ENCODE data around the gene NRP2.

Gene NRP2

DNA sequence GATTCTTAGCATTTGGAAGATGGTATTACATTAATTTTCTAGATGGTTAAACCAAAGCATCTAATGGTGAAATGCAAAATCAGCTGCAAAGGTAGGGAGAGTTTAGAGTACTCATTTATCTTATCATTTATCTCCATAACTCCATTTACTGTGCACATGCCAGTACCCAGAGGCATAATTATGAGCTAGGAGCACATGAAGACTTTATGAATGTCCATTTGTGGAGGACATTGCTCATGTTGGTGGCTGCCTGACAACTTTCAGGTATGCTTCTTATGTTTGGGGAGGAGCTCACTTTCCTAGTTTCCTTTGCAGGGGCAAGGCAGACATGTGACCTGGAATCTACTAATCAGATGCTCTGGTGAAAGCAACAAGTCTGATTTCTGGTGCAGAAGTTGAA, 134.0 kb downstream of the NRP2 start:
- DNase-seq: no peak

- DNase-seq: no peak
These were observed 140.3 kb downstream of the NRP2 start for GRCh38 chr2:205822579-205822978.

DNA sequence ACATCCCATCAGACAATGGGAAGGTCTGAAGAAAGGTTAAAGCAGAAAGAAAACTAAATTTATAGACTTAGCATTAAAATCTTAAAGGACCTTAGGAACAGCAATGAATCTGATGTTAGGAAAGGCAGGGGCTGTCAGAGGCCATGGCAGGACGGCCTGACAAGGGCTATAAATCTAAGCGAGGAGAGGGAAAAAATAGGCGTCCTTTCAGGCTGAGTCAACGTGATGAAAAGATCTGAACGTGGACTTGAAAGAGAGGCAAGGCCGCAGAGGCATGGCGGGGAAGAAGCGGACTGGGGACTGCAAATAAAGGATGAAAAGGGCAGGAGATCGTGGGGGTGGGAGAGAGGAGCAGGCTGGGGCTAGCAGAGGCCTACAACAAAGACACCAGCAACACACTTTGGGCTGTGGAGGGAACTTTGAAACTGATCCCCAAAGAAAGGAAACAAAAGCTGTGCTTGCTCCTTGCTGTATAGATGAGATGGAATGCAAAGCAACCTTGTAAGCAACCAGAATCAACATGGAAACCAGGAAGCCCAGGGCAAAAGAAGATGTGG, 145.6 kb downstream of the NRP2 start:
- no peak for DNase-seq

DNA sequence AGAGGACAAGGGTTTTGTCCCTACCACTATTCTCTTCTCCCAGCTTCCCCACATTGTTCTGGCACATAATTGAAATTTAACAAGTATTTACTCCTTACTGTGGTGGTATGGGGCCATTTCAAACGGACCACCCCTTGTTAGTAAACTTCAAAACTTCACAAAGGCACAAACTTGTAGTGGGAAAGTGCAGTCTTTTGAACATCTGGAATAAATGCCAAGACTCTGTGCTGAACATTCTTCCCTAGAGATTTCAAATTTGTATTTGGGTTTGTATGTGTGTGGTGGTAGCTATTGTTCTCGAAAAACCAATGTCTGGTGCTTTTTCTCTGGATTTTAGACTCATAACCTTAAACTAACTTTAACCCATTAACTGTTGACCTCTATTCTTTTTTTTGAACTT, 151.6 kb downstream of the NRP2 start:
- DNase-seq: no peak

DNA sequence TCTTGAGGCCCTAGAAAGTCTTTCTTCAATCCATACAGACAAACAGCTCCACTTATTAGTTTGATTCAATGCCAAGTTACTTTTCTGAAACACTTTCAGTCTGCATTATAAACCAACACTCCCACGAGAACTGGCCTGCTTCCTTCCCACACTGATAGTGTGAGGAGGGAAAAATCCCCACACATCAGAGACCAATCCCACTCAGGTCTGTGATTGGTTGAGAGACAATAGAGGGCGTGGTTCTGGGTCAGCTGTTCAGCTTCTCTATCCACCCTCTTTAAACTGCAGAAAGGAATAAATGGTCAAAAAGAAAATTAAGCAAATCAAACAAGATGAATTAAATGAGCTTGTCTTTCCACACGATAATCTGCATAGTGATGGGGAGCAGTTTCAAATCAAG, 152.5 kb downstream of the NRP2 start:
- DNase-seq: no peak

GRCh38 chr2:205835251-205835791, 153.0 kb downstream of the NRP2 start:
- DNase-seq: no peak

GRCh38 chr2:205835923-205836322, 153.6 kb downstream of the NRP2 start:
- DNase-seq: no peak

GRCh38 chr2:205836477-205837221, 154.3 kb downstream of the NRP2 start:
- no peak for DNase-seq

- no peak for DNase-seq
These were observed 155.4 kb downstream of the NRP2 start for GRCh38 chr2:205837663-205838062.

DNA sequence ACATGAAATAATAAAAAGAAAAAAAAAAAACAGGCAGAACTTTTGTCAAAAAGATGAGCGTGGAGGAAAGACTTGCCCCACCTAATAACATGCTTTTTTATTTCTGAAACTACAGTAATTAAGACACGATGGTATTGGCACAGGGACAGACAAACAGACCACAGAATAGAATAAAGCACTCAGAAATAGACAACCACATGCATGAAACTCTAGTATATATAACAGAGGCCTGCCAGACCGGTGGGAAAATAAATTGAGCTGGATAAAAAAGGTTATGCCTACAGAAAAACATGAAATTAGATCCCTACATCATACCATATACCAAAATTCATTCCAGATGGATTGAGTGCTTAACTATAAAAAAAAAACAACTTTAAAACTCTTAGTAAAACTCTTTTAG, 163.1 kb downstream of the NRP2 start:
- DNase-seq: no peak
